ENCODE data around the gene ART5. TPM values are rescaled to one million over a fixed set of nuclear protein-coding genes. Genes with fewer than 3 reads are reported as not detected.

ART5 gene
- 0.07 TPM in 1 of 2 replicates, not detected in the other for total RNA-seq

GRCh38 chr11:3641701-3642070 lies at the start of gene ART5:
Gene ART5, minus strand, starts transcription at chr11:3641992. Its CDS starts 130 bp downstream, at chr11:3641862.

GRCh38 chr11:3671334-3672254 lies 29.8 kb upstream of the ART5 start, which contains the start of gene CHRNA10:
Gene CHRNA10, minus strand, starts transcription at chr11:3671384. Its CDS starts 72 bp downstream, at chr11:3671312.

GRCh38 chr11:3644817-3645235 lies 3.0 kb upstream of the ART5 start, which contains the start of gene ART1:
Gene ART1, plus strand, starts transcription at chr11:3645128. Its CDS starts 14,086 bp downstream, at chr11:3659214.

Small RNAs within 50 kb of the gene (small RNA-seq; reads per million reads assigned to genes)
- gene RF00019 = not detected

Other genes with a start within 250 kb of the ART5 start
- not detected in 2 replicates for gene ART1, start 3.1 kb upstream of the ART5 start, total RNA-seq
- 0.72 and 1.1 TPM in 2 replicates for gene CHRNA10, start 29.4 kb upstream of the ART5 start, total RNA-seq
- 159 and 180 TPM in 2 replicates for gene NUP98, start 155.6 kb upstream of the ART5 start, total RNA-seq
- 9.7 and 12.3 TPM in 2 replicates for gene PGAP2, start 166.6 kb upstream of the ART5 start, total RNA-seq
- gene RHOG, start 199.0 kb upstream of the ART5 start, total RNA-seq = 17.3 and 23.0 TPM in 2 replicates
- 27.4 and 28.5 TPM in 2 replicates for gene STIM1, start 213.7 kb upstream of the ART5 start, total RNA-seq

Measured in thoracic aorta endothelial cell (primary cell).